NCI-H526 treated with DMSO at 0.1 percent for 48 hours (cell line): ENCODE measurements around the gene IFT22.
"Not testable (repeated sequence)": the region's sequence is repeated elsewhere in the genome, so short reads cannot be mapped to it uniquely, and the experiment has no call there.

Experiments
- DNase-seq: peaks from one replicate; lab custom pipeline; 2025; lab: John Stamatoyannopoulos, UW

Gene IFT22

GRCh38 chr7:101308245-101309085 lies 13.1 kb downstream of the IFT22 start:
- DNase-seq, result peak; percentile 68

GRCh38 chr7:101306307-101306706 lies 15.3 kb downstream of the IFT22 start:
- DNase-seq, result no peak

- DNase-seq, result no peak
These were observed 18.4 kb downstream of the IFT22 start for GRCh38 chr7:101303102-101303701.

DNA sequence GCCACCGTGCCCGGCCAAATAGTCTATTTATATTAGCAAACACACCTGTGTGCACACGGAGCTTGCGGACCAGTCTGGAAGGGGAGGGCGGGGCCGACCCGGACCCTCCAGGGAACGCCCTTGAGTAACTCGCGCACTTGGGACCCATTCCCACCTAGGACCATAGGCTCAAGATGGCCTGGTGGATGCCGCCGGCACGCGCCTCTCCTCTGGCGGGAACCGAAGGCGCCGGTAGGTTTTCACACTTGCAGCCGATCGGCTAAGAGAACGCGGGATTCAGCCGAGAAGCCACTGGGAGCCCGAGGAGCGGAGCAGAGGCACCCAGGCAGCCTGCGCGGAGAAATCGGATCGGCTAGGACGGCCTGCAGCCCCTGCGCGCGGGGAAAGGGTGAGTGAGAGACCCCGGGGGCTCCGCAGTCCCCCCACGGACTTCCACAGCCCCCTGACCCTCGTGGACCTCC lies 18.9 kb downstream of the IFT22 start:
- DNase-seq, result no peak

- no peak for DNase-seq
These were observed 20.9 kb downstream of the IFT22 start for GRCh38 chr7:101300465-101301376.

- DNase-seq, result peak; percentile 14
These were observed 21.8 kb downstream of the IFT22 start for GRCh38 chr7:101299511-101300464.

DNA sequence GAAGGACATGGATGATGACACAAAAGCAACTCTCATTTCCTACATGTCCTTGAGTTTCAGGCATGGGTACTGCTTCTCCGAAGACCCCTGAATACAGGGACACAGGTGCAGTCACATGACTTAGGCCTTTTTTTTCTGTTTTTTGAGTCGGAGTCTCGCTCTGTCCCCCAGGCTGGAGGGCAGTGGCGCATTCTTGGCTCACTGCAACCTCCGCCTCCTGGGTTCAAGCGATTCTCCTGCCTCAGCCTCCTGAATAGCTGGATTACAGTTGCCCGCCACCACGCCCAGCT lies 26.8 kb downstream of the IFT22 start:
- no peak for DNase-seq

DNA sequence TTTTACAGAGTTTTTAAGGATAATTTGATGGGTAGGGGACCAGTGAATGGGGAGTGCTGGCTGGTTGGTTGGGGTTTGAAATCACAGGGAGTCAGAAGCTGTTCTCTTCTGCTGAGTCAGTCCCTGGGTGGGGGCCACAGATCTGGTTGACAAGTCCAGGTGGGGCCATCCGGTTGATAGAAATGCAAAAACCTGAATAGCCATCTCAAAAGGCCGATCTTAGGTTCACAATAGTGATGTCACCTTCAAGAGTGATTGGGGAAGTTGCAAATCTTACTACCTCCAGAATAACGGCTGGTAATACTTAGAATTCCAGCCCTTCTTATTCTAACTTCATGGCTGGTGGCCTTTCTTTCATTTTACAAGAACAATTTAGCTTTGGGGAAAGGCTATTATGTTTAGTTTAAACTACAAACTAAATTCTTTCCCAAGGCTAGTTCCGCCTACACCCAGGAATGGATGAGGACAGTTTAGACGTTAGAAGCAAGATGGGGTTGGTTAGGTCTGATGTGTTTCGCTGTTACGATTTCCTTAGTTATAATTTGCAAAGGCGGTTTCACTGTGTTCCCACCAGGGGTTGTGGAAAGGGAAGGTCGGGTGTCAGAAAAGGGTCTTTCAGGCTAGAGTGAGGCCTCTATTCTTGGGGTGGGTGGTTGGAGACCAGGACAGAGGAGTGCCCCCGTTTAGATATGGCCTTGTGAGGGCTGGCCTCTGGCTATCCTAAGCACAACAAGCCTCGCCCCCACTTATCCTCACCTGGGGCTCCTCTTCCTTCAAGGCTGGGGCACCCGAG lies 27.4 kb downstream of the IFT22 start:
- no peak for DNase-seq

DNA sequence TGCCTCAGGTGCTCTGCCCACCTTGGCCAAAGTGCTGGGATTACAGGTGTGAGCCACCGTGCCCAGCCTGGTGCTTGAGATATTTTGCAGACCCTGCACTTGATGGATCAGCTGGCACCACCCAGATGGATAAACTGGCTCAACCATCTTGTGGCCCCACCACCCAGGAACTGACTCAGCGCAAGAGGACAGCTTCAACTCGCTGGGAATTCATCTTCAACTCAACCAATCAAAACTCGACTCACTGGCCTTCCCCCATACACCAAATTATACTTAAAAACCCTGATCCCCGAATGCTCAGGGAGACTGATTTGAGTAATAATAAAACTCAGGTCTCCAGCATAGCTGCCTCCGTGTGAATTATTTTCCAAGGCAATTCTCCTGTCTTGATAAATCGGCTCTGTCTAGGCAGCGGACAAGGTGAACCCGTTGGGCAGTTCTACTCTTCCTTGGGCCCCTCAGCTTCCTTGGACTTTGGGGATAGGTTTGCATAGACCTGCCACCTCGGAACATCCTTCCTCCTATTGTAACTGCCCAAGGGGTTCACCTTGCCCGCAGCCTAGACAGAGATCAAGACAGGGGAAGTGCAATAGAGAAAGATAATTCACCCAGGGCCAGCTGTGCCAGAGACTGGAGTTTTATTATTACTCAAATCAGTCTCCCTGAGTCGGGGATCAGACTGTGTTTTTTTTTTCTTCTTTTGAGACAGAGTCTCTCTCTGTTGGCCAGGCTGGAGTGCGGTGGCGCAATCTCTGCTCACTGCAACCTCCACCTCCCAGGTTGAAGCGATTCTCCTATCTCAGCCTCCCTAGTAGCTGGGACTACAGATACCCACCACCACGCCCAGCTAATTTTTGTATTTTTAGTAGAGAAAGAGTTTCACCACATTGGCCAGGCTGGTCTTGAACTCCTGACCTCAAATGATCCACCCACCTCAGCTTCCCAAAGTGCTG lies 28.3 kb downstream of the IFT22 start:
- not testable (repeated sequence) for DNase-seq

DNA sequence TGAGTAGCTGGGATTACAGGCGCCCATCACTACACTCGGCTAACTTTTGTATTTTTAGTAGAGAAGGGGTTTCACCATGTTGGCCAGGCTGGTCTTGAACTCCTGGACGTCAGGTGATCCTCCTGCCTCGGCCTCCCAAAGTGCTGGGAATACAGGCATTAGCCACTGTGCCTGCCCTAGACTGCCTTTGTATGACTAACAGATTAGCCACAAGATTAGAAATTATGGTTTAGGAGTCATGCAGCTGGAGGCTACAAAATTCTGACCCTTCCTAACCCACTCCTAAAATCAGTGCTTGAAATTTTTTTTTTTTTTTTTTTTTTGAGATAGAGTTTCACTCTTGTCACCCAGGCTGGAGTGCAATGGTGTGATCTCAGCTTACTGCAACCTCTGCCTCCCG lies 29.0 kb downstream of the IFT22 start:
- not testable (repeated sequence) for DNase-seq

GRCh38 chr7:101290186-101291037 lies 31.2 kb downstream of the IFT22 start:
- peak; percentile 62 for DNase-seq

DNA sequence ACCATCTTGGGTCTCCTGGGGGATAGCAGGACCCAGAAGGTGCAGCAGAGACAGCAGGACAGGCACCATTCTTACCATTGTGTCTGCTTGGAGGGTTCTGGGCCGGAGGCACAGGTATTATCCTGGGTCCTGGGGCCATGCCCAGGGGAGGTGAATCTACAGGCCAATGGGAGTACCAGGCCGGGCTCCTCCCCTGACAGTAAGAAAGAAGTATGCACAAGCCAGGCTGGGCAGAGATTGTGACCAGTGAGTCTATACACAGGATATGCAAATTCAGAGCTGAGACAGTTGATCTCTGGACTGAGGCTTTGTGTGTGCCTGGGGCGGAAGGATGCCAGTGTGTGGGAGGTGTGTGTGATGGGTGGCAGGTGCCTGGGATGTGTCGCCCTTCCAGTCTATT lies 31.9 kb downstream of the IFT22 start:
- peak; percentile 85 for DNase-seq

- no peak for DNase-seq
These were observed 33.2 kb downstream of the IFT22 start for GRCh38 chr7:101288439-101288838.

DNA sequence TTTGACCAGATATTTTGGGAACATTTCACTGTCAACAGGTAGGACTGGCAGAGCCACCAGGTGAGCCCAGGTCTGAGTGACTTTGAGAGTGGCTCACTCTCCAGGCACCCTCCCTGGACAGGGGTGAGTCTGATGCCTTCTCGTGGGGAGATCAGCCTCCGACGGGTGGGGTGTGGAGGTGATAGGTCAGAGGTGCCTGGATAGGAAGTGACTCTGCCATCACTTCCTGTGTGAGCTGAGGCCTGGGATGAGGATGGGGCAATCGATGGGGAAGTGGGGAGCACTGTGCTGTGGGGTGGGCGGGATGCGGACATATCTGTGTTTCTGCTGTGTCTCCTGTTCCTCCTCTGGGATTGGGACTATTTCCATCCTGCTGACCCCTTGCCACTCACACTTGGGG lies 34.6 kb downstream of the IFT22 start:
- DNase-seq, result no peak

- DNase-seq, result not testable (repeated sequence)
These were observed 35.7 kb downstream of the IFT22 start for GRCh38 chr7:101285880-101286279.

GRCh38 chr7:101285171-101285570 lies 36.4 kb downstream of the IFT22 start:
- no peak for DNase-seq

- not testable (repeated sequence) for DNase-seq
These were observed 40.7 kb downstream of the IFT22 start for GRCh38 chr7:101280912-101281311.

GRCh38 chr7:101278461-101279292 lies 42.9 kb downstream of the IFT22 start:
- DNase-seq, result no peak
